Suprapubic skin (tissue), 4 donors: ENCODE measurements around the gene NDST4. TPM values are rescaled to one million over a fixed set of nuclear protein-coding genes. Genes with fewer than 3 reads are reported as not detected.

Experiments
- DNase-seq, 2 donors: peaks; one replicate each; pipeline ENCODE4 v3.0.0-alpha.2; 2019; ENCODE audit warnings: low spot score in 2 of 2
- H3K27ac ChIP-seq: fragments of 200-600 bp; sonication (generic); one replicate; pipeline ENCODE4 v1.5.1; 2019
- H3K27me3 ChIP-seq: fragments of 200-600 bp; sonication (generic); one replicate; pipeline ENCODE4 v1.5.1; 2019
- H3K36me3 ChIP-seq: fragments of 200-600 bp; sonication (generic); one replicate; pipeline ENCODE4 v1.5.1; 2019
- H3K4me1 ChIP-seq: fragments of 200-600 bp; sonication (generic); one replicate; pipeline ENCODE4 v1.5.1; 2019
- H3K4me3 ChIP-seq: fragments of 200-600 bp; sonication (generic); one replicate; pipeline ENCODE4 v1.5.1; 2019; ENCODE audit warnings: mild to moderate bottlenecking
- H3K9me3 ChIP-seq: fragments of 200-600 bp; sonication (generic); one replicate; pipeline ENCODE4 v1.5.1; 2019
- CTCF ChIP-seq, 2 donors: fragments of 200-600 bp in 1 of 2; fragments of 450-650 bp in 1 of 2; sonication (generic) in 1 of 2; IDR thresholded peaks; one replicate each; pipeline ENCODE4 v1.5.1; 2016 to 2019; ENCODE audit warnings: antibody characterized with exemption in 2 of 2, mild to moderate bottlenecking in 1 of 2, moderate library complexity in 1 of 2
- EP300 ChIP-seq: sonication (generic); formaldehyde crosslinking; IDR thresholded peaks from one replicate; pipeline ENCODE4 v1.6.1; 2017; ENCODE audit warnings: antibody characterized with exemption
- POLR2A ChIP-seq, 2 donors: fragments of 450-650 bp; IDR thresholded peaks; one replicate each; pipeline ENCODE4 v1.6.1; 2017; ENCODE audit warnings: antibody characterized with exemption in 2 of 2, mild to moderate bottlenecking in 2 of 2, moderate library complexity in 2 of 2
- POLR2AphosphoS5 ChIP-seq, 3 donors: sonication (generic); formaldehyde crosslinking; IDR thresholded peaks; one replicate each; pipeline ENCODE4 v1.6.1; 2017; ENCODE audit warnings: antibody characterized with exemption in 3 of 3
- WGBS: methylation state at CpG from one replicate; pipeline ENCODE4 v1.1.5; 2018; 5-methylcytosine and 5-hydroxymethylcytosine counted together
- total RNA-seq, 4 donors: library from RNA; depleted of rRNA; stranded (reverse); fragments of >200 nt; gene quantifications; one replicate each; pipeline ENCODE4 v1.1.0, GENCODE V29; 2016

Gene NDST4
- total RNA-seq, 4 donors from 2014 or later = not detected

GRCh38 chr4:114839986-114840385 is 273.4 kb downstream of the NDST4 start:
- Histone ChIP-seq H3K4me1 (no peaks in the 10 kb centered on the region), H3K4me3 (no peak overlapping the region), H3K27ac (no peak overlapping the region), H3K36me3 (no peaks in the 10 kb centered on the region), H3K9me3 (no peaks in the 10 kb centered on the region), H3K27me3 (no peaks in the 10 kb centered on the region)
- 77% methylated on average over 1 of the region's 1 CpG for WGBS
- DNase-seq = no peak
- no peak for TF ChIP-seq CTCF (IDR thresholded peaks at IDR 0.05)
- TF ChIP-seq POLR2AphosphoS5 (IDR thresholded peaks at IDR 0.05) = no peak
- no peak for TF ChIP-seq POLR2A (IDR thresholded peaks at IDR 0.05)
- no peak for TF ChIP-seq EP300

GRCh38 chr4:114830628-114831027 is 282.8 kb downstream of the NDST4 start:
- no peaks in the 10 kb centered on the region for H3K9me3 ChIP-seq
- no peaks in the 10 kb centered on the region for H3K36me3 ChIP-seq
- H3K27me3 ChIP-seq = no peaks in the 10 kb centered on the region
- TF ChIP-seq EP300 = no peak
- TF ChIP-seq POLR2AphosphoS5 (IDR thresholded peaks at IDR 0.05) = no peak
- TF ChIP-seq POLR2A (IDR thresholded peaks at IDR 0.05) = no peak
- TF ChIP-seq CTCF (IDR thresholded peaks at IDR 0.05) = no peak
- H3K27ac ChIP-seq = no peak overlapping the region
- no peak for DNase-seq
- H3K4me1 ChIP-seq = no peaks in the 10 kb centered on the region
- no peak overlapping the region for H3K4me3 ChIP-seq
- 71% methylated on average over 2 of the region's 2 CpGs for WGBS

GRCh38 chr4:114827651-114828050 is 285.8 kb downstream of the NDST4 start:
- no peaks in the 10 kb centered on the region for H3K36me3 ChIP-seq
- 65% methylated on average over 5 of the region's 5 CpGs for WGBS
- no peaks in the 10 kb centered on the region for H3K9me3 ChIP-seq
- H3K27me3 ChIP-seq = no peaks in the 10 kb centered on the region
- no peak overlapping the region for H3K4me3 ChIP-seq
- H3K27ac ChIP-seq = no peak overlapping the region
- no peaks in the 10 kb centered on the region for H3K4me1 ChIP-seq
- TF ChIP-seq CTCF (IDR thresholded peaks at IDR 0.05) (no peak), POLR2A (IDR thresholded peaks at IDR 0.05) (no peak), EP300 (no peak), POLR2AphosphoS5 (IDR thresholded peaks at IDR 0.05) (no peak)
- DNase-seq = no peak

GRCh38 chr4:114815760-114816159 is 297.7 kb downstream of the NDST4 start:
- H3K27ac ChIP-seq = no peak overlapping the region
- no peaks in the 10 kb centered on the region for H3K4me1 ChIP-seq
- no peak for TF ChIP-seq CTCF (IDR thresholded peaks at IDR 0.05)
- no peaks in the 10 kb centered on the region for H3K36me3 ChIP-seq
- no peaks in the 10 kb centered on the region for H3K27me3 ChIP-seq
- 95% methylated on average over 1 of the region's 1 CpG for WGBS
- DNase-seq = no peak
- H3K9me3 ChIP-seq = no peaks in the 10 kb centered on the region
- H3K4me3 ChIP-seq = no peak overlapping the region

GRCh38 chr4:114813961-114814360 is 299.5 kb downstream of the NDST4 start:
- Histone ChIP-seq H3K27me3 (no peaks in the 10 kb centered on the region), H3K4me3 (no peak overlapping the region), H3K27ac (no peak overlapping the region), H3K36me3 (no peaks in the 10 kb centered on the region), H3K9me3 (no peaks in the 10 kb centered on the region), H3K4me1 (no peaks in the 10 kb centered on the region)
- no peak for DNase-seq
- WGBS = 91% methylated on average over 1 of the region's 1 CpG
- TF ChIP-seq CTCF (IDR thresholded peaks at IDR 0.05) (no peak), POLR2AphosphoS5 (IDR thresholded peaks at IDR 0.05) (no peak), POLR2A (IDR thresholded peaks at IDR 0.05) (no peak), EP300 (no peak)
